ENCODE measurements around the gene ANKRD1. TPM values are rescaled to one million over a fixed set of nuclear protein-coding genes. Genes with fewer than 3 reads are reported as not detected.

Gene ANKRD1
- total and polyA plus RNA-seq, 2 donors (not counting 3 experiments of a cell fraction or from before 2014, with no cell fraction given), result 593 to 664 TPM

GRCh38 chr10:90890347-90890746, 30.5 kb downstream of the ANKRD1 start:
- Histone ChIP-seq H3K4me1 (ENCODE audit: control insufficient read depth, extremely low read depth, insufficient read depth, low read length) (no peaks in the 10 kb centered on the region), H3K79me2 (ENCODE audit: control insufficient read depth, insufficient read depth, low read length) (no peaks in the 10 kb centered on the region), H3K27ac (ENCODE audit: insufficient read depth, low read depth, low read length) (no peak overlapping the region), H2AFZ (ENCODE audit: low read depth, low read length) (no peak overlapping the region), H3K4me2 (ENCODE audit: insufficient read depth, low read length) (no peak overlapping the region), H3K4me3 (replicated peaks in 1 of 3; ENCODE audit: insufficient read depth in 1 of 3, low read depth in 1 of 3, low read length in 3 of 3) (no peak overlapping the region), H3K9me1 (replicated peaks; ENCODE audit: control insufficient read depth, extremely low read depth, insufficient read depth, low read length) (no peaks in the 10 kb centered on the region), H3K9me3 (replicated peaks; ENCODE audit: control insufficient read depth, insufficient read depth, low read length) (no peaks in the 10 kb centered on the region), H3K27me3 (ENCODE audit: control insufficient read depth in 2 of 2, insufficient read depth in 2 of 2, low read length in 2 of 2) (no peaks in the 10 kb centered on the region), H4K20me1 (replicated peaks; ENCODE audit: control insufficient read depth, extremely low read depth, insufficient read depth, low read length) (no peaks in the 10 kb centered on the region), H3K9ac (replicated peaks; ENCODE audit: extremely low read depth, insufficient read depth, low read length) (no peak overlapping the region), H3K36me3 (ENCODE audit: control insufficient read depth in 2 of 2, extremely low read depth in 1 of 2, insufficient read depth in 2 of 2, low read length in 2 of 2) (peaks cover 7 to 14% of the 10 kb centered on the region in 2 experiments)
- BruUV-seq (replicated peaks), result no TSS peak
- ChIA-PET POLR2A (no interaction called here), CTCF (interaction anchor here (1.2 to 1.6 kb wide), 3 partner anchors 11 to 360 kb away, joined by 3 to 6 read pairs (median 4); no protein-coding TSS in a partner anchor)
- dilution Hi-C loops (cut with MboI; ENCODE audit: extremely low pct_ligation_motif_present, low sequenced_read_pairs) (loop anchor here (25.0 kb wide), 1 partner anchor 372 kb away; no protein-coding TSS in a partner anchor), intact Hi-C loops (cut with micrococcal nuclease) (no loop called here)
- FAIRE-seq (no peak), DNase-seq (ENCODE audit: low read depth, low spot score) (no peak)
- TF ChIP-seq JUN (IDR thresholded peaks at IDR 0.05; ENCODE audit: borderline replicate concordance, insufficient read depth, insufficient read length, low read depth), result no peak
- no peak for TF ChIP-seq POLR2AphosphoS5 (IDR thresholded peaks at IDR 0.05; ENCODE audit: insufficient read depth, low read depth, low read length)
- no peak for TF ChIP-seq CTCF (IDR thresholded peaks at IDR 0.05; ENCODE audit: extremely low read depth in 1 of 2, insufficient read depth in 1 of 2, low read depth in 1 of 2, low read length in 2 of 2)
- no peak for TF ChIP-seq GATA2 (IDR thresholded peaks at IDR 0.05; ENCODE audit: insufficient read depth, insufficient read length, low read depth, low read length)
- no peak for TF ChIP-seq MYC (IDR thresholded peaks at IDR 0.05; ENCODE audit: low read depth, low read length)

- no peak overlapping the region for H3K4me3 ChIP-seq (replicated peaks in 1 of 3; ENCODE audit: insufficient read depth in 1 of 3, low read depth in 1 of 3, low read length in 3 of 3)
- intact Hi-C loops (cut with micrococcal nuclease), result no loop called here
- no peak overlapping the region for H2AFZ ChIP-seq (ENCODE audit: low read depth, low read length)
- H3K27me3 ChIP-seq (ENCODE audit: control insufficient read depth in 2 of 2, insufficient read depth in 2 of 2, low read length in 2 of 2), result no peaks in the 10 kb centered on the region
- H3K9me3 ChIP-seq (replicated peaks; ENCODE audit: control insufficient read depth, insufficient read depth, low read length), result no peaks in the 10 kb centered on the region
- FAIRE-seq (no peak), DNase-seq (ENCODE audit: low read depth, low spot score) (no peak)
- BruUV-seq (replicated peaks), result no TSS peak
- no peaks in the 10 kb centered on the region for H4K20me1 ChIP-seq (replicated peaks; ENCODE audit: control insufficient read depth, extremely low read depth, insufficient read depth, low read length)
- H3K4me2 ChIP-seq (ENCODE audit: insufficient read depth, low read length), result no peak overlapping the region
- no peaks in the 10 kb centered on the region for H3K9me1 ChIP-seq (replicated peaks; ENCODE audit: control insufficient read depth, extremely low read depth, insufficient read depth, low read length)
- no peak overlapping the region for H3K9ac ChIP-seq (replicated peaks; ENCODE audit: extremely low read depth, insufficient read depth, low read length)
- H3K36me3 ChIP-seq (ENCODE audit: control insufficient read depth in 2 of 2, extremely low read depth in 1 of 2, insufficient read depth in 2 of 2, low read length in 2 of 2), result peaks cover 5 to 14% of the 10 kb centered on the region in 2 experiments
- ChIA-PET POLR2A (no interaction called here), CTCF (interaction anchor here (0.6 to 1.6 kb wide), 4 partner anchors 10 to 361 kb away, joined by 3 to 6 read pairs (median 4); no protein-coding TSS in a partner anchor)
- no peaks in the 10 kb centered on the region for H3K79me2 ChIP-seq (ENCODE audit: control insufficient read depth, insufficient read depth, low read length)
- H3K27ac ChIP-seq (ENCODE audit: insufficient read depth, low read depth, low read length), result no peak overlapping the region
- dilution Hi-C loops (cut with MboI; ENCODE audit: extremely low pct_ligation_motif_present, low sequenced_read_pairs), result loop anchor here (25.0 kb wide), 1 partner anchor 373 kb away; no protein-coding TSS in a partner anchor
- H3K4me1 ChIP-seq (ENCODE audit: control insufficient read depth, extremely low read depth, insufficient read depth, low read length), result no peaks in the 10 kb centered on the region
- no peak for TF ChIP-seq JUN (IDR thresholded peaks at IDR 0.05; ENCODE audit: borderline replicate concordance, insufficient read depth, insufficient read length, low read depth)
- no peak for TF ChIP-seq EZH2 (IDR thresholded peaks at IDR 0.05; ENCODE audit: borderline replicate concordance, low read depth, low read length, severe bottlenecking)
- TF ChIP-seq GATA2 (IDR thresholded peaks at IDR 0.05; ENCODE audit: insufficient read depth, insufficient read length, low read depth, low read length), result no peak
- TF ChIP-seq MYC (IDR thresholded peaks at IDR 0.05; ENCODE audit: low read depth, low read length), result no peak
- TF ChIP-seq POLR2A (IDR thresholded peaks at IDR 0.05; ENCODE audit: low read depth, low read length), result no peak
- TF ChIP-seq FOS (IDR thresholded peaks at IDR 0.05; ENCODE audit: borderline replicate concordance, insufficient read depth, low read length), result no peak
- TF ChIP-seq CTCF (IDR thresholded peaks at IDR 0.05; ENCODE audit: extremely low read depth in 1 of 2, insufficient read depth in 1 of 2, low read depth in 1 of 2, low read length in 2 of 2), result no peak
- no peak for TF ChIP-seq MAX (IDR thresholded peaks at IDR 0.05; ENCODE audit: insufficient read depth, insufficient read length)
- no peak for TF ChIP-seq POLR2AphosphoS5 (IDR thresholded peaks at IDR 0.05; ENCODE audit: insufficient read depth, low read depth, low read length)
Measured at GRCh38 chr10:90889636-90890035, 31.3 kb downstream of the ANKRD1 start.
